Neural progenitor cell (in vitro differentiated cells): ENCODE data around the gene TNRC18. TPM values are rescaled to one million over a fixed set of nuclear protein-coding genes. Genes with fewer than 3 reads are reported as not detected.
"Not testable (repeated sequence)": the region's sequence is repeated elsewhere in the genome, so short reads cannot be mapped to it uniquely, and the experiment has no call there.

Experiments used
- DNase-seq: peaks from one replicate; pipeline ENCODE4 v3.0.0-alpha.2; 2016; ENCODE audit warnings: low spot score
- H2AFZ ChIP-seq: fragments of 200-600 bp; sonication (generic); replicated peaks from 2 replicates; pipeline ENCODE4 v1.6.1; 2016; ENCODE audit warnings: antibody characterized with exemption
- H3F3A ChIP-seq: fragments of 200-600 bp; sonication (generic); 2 replicates; pipeline ENCODE4 v1.6.1; 2016; ENCODE audit warnings: antibody characterized with exemption, low read depth
- H3K27ac ChIP-seq: fragments of 200-600 bp; sonication (generic); 2 replicates; pipeline ENCODE4 v1.5.1; 2016; ENCODE audit warnings: mild to moderate bottlenecking
- H3K27me3 ChIP-seq: fragments of 200-600 bp; sonication (generic); 2 replicates; pipeline ENCODE4 v1.6.1; 2016; ENCODE audit warnings: mild to moderate bottlenecking, moderate library complexity
- H3K36me3 ChIP-seq: fragments of 200-600 bp; sonication (generic); 2 replicates; pipeline ENCODE4 v1.5.1; 2016
- H3K4me1 ChIP-seq: fragments of 200-600 bp; sonication (generic); 2 replicates; pipeline ENCODE4 v1.6.1; 2016; ENCODE audit warnings: mixed run types
- H3K4me2 ChIP-seq: fragments of 200-600 bp; sonication (generic); 2 replicates; pipeline ENCODE4 v1.6.1; 2016
- H3K4me3 ChIP-seq: fragments of 200-600 bp; sonication (generic); 2 replicates; pipeline ENCODE4 v1.5.1; 2016
- H3K79me2 ChIP-seq: fragments of 200-600 bp; sonication (generic); 2 replicates; pipeline ENCODE4 v1.6.1; 2016; ENCODE audit warnings: low read depth
- H3K9ac ChIP-seq: fragments of 200-600 bp; sonication (generic); 2 replicates; pipeline ENCODE4 v1.6.1; 2016
- H3K9me3 ChIP-seq: fragments of 200-600 bp; sonication (generic); 2 replicates; pipeline ENCODE4 v1.5.1; 2016; ENCODE audit warnings: low read depth
- H4K20me1 ChIP-seq: fragments of 200-600 bp; sonication (generic); 2 replicates; pipeline ENCODE4 v1.6.1; 2016; ENCODE audit warnings: low read depth
- H3K27ac Mint-ChIP-seq: 3 replicates; pipeline ENCODE4 v1.8.0; 2021; ENCODE audit warnings: mixed read lengths
- H3K27me3 Mint-ChIP-seq: 2 replicates; pipeline ENCODE4 v1.8.0; 2022; ENCODE audit warnings: low read depth, mild to moderate bottlenecking, inconsistent platforms, moderate library complexity, mixed read lengths; ENCODE audit not compliant: insufficient read depth
- H3K36me3 Mint-ChIP-seq: 3 replicates; pipeline ENCODE4 v1.8.0; 2021; ENCODE audit warnings: mixed read lengths
- H3K4me1 Mint-ChIP-seq: 3 replicates; pipeline ENCODE4 v1.8.0; 2021; ENCODE audit warnings: mixed read lengths
- H3K4me3 Mint-ChIP-seq: 3 replicates; pipeline ENCODE4 v1.8.0; 2021; ENCODE audit warnings: mild to moderate bottlenecking, moderate library complexity, mixed read lengths
- H3K9me3 Mint-ChIP-seq: 3 replicates; pipeline ENCODE4 v1.8.0; 2020; ENCODE audit warnings: mixed read lengths
- EZH2 ChIP-seq: fragments of 200-600 bp; sonication (generic); IDR thresholded peaks from 2 replicates; pipeline ENCODE4 v1.6.1; 2017; ENCODE audit warnings: antibody characterized with exemption, mild to moderate bottlenecking, moderate library complexity
- EZH2phosphoT487 ChIP-seq: fragments of 200-600 bp; sonication (generic); IDR thresholded peaks from 2 replicates; pipeline ENCODE4 v1.6.1; 2017; ENCODE audit warnings: antibody characterized with exemption
- total RNA-seq: library from RNA; depleted of rRNA; stranded (reverse); fragments of >200 nt; gene quantifications from 2 replicates; pipeline ENCODE4 v1.2.3, GENCODE V29; 2015; ENCODE audit warnings: low replicate concordance
- TF ChIP-seq, protein P1 (sequence below): fragments of 200-600 bp; sonication (generic); IDR thresholded peaks from 2 replicates; pipeline ENCODE4 v1.5.1; 2017; ENCODE audit warnings: antibody characterized with exemption, mild to moderate bottlenecking

The TNRC18 gene
- total RNA-seq, 1 donor from 2014 or later, result 16.1 TPM

DNA sequence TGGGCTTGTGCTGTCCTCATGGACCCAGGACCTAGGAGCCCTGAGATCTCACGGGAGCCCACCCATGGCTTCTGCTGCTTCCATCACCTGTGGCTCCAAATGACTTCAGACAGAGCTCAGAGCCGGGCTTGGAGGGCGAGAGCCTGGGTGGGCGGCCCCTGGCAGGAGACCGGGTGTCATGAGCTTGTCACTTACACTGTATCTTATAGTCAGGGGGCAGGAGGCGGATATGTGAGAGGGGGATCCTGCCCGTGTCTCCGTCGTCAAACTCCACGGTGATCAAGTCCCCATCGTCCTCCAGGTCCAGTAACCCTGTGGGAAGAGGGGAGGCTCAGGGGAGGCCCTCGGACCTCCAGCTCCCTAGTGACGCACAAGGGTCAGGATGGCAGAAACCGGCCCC lies 107.9 kb downstream of the TNRC18 start:
- Histone ChIP-seq H3K4me3 (no peak overlapping the region), H3F3A (no peaks in the 10 kb centered on the region), H3K27me3 (no peaks in the 10 kb centered on the region), H4K20me1 (no peaks in the 10 kb centered on the region), H3K27ac (no peak overlapping the region), H3K9me3 (no peaks in the 10 kb centered on the region), H2AFZ (no peak overlapping the region), H3K4me1 (no peaks in the 10 kb centered on the region), H3K36me3 (no peaks in the 10 kb centered on the region), H3K4me2 (no peak overlapping the region), H3K79me2 (no peaks in the 10 kb centered on the region), H3K9ac (no peak overlapping the region)
- DNase-seq, result no peak
- Mint-ChIP-seq H3K36me3 (peaks cover 36% of the 10 kb centered on the region), H3K4me1 (no peaks in the 10 kb centered on the region), H3K27me3 (peaks cover 6% of the 10 kb centered on the region), H3K9me3 (peaks cover 22% of the 10 kb centered on the region), H3K27ac (no peak overlapping the region), H3K4me3 (no peak overlapping the region)
- TF ChIP-seq, protein P1, sequence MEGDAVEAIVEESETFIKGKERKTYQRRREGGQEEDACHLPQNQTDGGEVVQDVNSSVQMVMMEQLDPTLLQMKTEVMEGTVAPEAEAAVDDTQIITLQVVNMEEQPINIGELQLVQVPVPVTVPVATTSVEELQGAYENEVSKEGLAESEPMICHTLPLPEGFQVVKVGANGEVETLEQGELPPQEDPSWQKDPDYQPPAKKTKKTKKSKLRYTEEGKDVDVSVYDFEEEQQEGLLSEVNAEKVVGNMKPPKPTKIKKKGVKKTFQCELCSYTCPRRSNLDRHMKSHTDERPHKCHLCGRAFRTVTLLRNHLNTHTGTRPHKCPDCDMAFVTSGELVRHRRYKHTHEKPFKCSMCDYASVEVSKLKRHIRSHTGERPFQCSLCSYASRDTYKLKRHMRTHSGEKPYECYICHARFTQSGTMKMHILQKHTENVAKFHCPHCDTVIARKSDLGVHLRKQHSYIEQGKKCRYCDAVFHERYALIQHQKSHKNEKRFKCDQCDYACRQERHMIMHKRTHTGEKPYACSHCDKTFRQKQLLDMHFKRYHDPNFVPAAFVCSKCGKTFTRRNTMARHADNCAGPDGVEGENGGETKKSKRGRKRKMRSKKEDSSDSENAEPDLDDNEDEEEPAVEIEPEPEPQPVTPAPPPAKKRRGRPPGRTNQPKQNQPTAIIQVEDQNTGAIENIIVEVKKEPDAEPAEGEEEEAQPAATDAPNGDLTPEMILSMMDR, result no peak
- TF ChIP-seq EZH2 (no peak), EZH2phosphoT487 (no peak)

GRCh38 chr7:5314864-5315263 lies 108.8 kb downstream of the TNRC18 start:
- TF ChIP-seq EZH2 (no peak), EZH2phosphoT487 (no peak)
- TF ChIP-seq, protein P1, result no peak
- Histone ChIP-seq H3K4me2 (no peak overlapping the region), H3F3A (no peaks in the 10 kb centered on the region), H3K27ac (no peak overlapping the region), H3K9ac (no peak overlapping the region), H3K27me3 (no peaks in the 10 kb centered on the region), H3K9me3 (no peaks in the 10 kb centered on the region), H3K4me3 (no peak overlapping the region), H3K4me1 (no peaks in the 10 kb centered on the region), H2AFZ (no peak overlapping the region), H3K36me3 (no peaks in the 10 kb centered on the region), H3K79me2 (no peaks in the 10 kb centered on the region), H4K20me1 (no peaks in the 10 kb centered on the region)
- H3K4me1 Mint-ChIP-seq, result no peaks in the 10 kb centered on the region
- peaks cover 31% of the 10 kb centered on the region for H3K36me3 Mint-ChIP-seq
- H3K4me3 Mint-ChIP-seq, result no peak overlapping the region
- H3K27me3 Mint-ChIP-seq, result peaks cover 6% of the 10 kb centered on the region
- no peak overlapping the region for H3K27ac Mint-ChIP-seq
- no peak for DNase-seq
- peaks cover 19% of the 10 kb centered on the region for H3K9me3 Mint-ChIP-seq

DNA sequence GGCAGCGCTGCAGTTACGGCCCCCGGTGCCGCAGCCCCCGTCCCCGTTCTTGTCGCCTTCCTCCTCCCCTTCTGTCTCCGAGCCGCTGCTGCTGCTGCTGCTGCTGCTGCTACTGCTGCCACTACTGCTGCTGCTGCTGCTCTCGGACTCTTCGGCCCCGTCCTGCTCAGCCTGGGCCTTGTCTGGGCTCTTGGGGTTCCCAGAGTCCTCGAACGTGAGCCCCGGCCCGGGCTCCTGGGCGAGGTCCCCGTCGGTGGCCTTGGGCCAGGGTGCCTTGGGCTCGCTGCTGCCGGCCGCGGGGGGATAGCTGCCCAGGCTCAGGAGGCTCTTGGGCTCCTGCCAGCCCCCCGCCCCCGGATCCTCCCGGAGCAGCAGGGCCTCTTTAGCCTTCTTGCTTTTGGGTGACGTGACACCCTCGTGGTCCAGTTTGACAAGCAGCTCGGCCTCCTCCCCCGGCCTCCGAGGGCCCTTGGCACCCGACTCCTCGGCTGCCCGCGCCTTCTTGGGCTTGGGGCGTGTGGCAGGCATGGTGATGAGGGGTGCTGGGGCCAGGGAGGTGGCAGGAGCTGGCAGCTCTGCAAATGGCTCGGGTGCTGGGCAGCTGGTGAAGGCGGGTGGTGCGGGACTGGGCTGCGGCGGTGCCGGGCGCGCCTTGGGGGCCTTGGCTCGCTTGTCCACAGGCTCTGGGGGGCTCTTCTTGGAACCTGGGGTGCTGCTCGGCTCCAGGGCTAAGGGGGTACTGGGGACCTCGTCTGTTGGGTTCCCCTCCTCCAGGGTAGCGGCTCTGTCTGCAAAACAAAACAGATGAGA lies 110.4 kb downstream of the TNRC18 start:
- peaks cover 18% of the 10 kb centered on the region for H3K36me3 Mint-ChIP-seq
- H3K27ac Mint-ChIP-seq, H3K27me3 ChIP-seq, H4K20me1 ChIP-seq, H3K9ac ChIP-seq, H3K27ac ChIP-seq, H3K27me3 Mint-ChIP-seq, DNase-seq, H3F3A ChIP-seq, H2AFZ ChIP-seq, H3K79me2 ChIP-seq, H3K4me1 ChIP-seq, H3K9me3 Mint-ChIP-seq, H3K36me3 ChIP-seq, H3K4me2 ChIP-seq, H3K4me3 Mint-ChIP-seq, H3K4me1 Mint-ChIP-seq, H3K4me3 ChIP-seq, H3K9me3 ChIP-seq: not testable (repeated sequence)

- not testable (repeated sequence) for H2AFZ ChIP-seq, DNase-seq, H3K9ac ChIP-seq, H3K4me3 Mint-ChIP-seq, H3K9me3 Mint-ChIP-seq, H3K4me1 Mint-ChIP-seq, H4K20me1 ChIP-seq, H3K27ac ChIP-seq, H3K4me3 ChIP-seq, H3K79me2 ChIP-seq, H3K4me1 ChIP-seq, H3K27ac Mint-ChIP-seq, H3F3A ChIP-seq, H3K9me3 ChIP-seq, H3K36me3 ChIP-seq, H3K4me2 ChIP-seq, H3K27me3 ChIP-seq, H3K27me3 Mint-ChIP-seq
- peaks cover 15% of the 10 kb centered on the region for H3K36me3 Mint-ChIP-seq
Measured at GRCh38 chr7:5312276-5313070, 111.2 kb downstream of the TNRC18 start.
